MM.1S (cell line): ENCODE results near the gene NID2.

Experiments used
- DNase-seq: peaks from one replicate; pipeline ENCODE4 v3.0.0-alpha.2; 2015
- H2AFZ ChIP-seq: fragments of 300-600 bp; sonication (generic); 2 replicates; pipeline ENCODE4 v1.6.0; 2016; ENCODE audit warnings: antibody characterized with exemption, low read length
- H3F3A ChIP-seq: fragments of 300-600 bp; sonication (generic); 2 replicates; pipeline ENCODE4 v1.6.1; 2016; ENCODE audit warnings: mild to moderate bottlenecking, antibody characterized with exemption, low read length, moderate library complexity, mixed read lengths; ENCODE audit not compliant: insufficient read depth
- H3K27ac ChIP-seq: fragments of 300-600 bp; sonication (generic); 2 replicates; pipeline ENCODE4 v1.5.1; 2016; ENCODE audit warnings: mild to moderate bottlenecking, low read length
- H3K27me3 ChIP-seq: fragments of 300-600 bp; sonication (generic); replicated peaks from 2 replicates; pipeline ENCODE4 v1.6.0; 2016; ENCODE audit warnings: low read length; ENCODE audit not compliant: insufficient read depth
- H3K36me3 ChIP-seq: fragments of 300-600 bp; sonication (generic); replicated peaks from 2 replicates; pipeline ENCODE4 v1.6.1; 2016; ENCODE audit warnings: mild to moderate bottlenecking, low read length, mixed read lengths; ENCODE audit not compliant: insufficient read depth
- H3K4me1 ChIP-seq: fragments of 300-600 bp; sonication (generic); 2 replicates; pipeline ENCODE4 v1.6.1; 2016; ENCODE audit warnings: low read length, mixed read lengths
- H3K4me2 ChIP-seq: fragments of 300-600 bp; sonication (generic); 2 replicates; pipeline ENCODE4 v1.6.0; 2016; ENCODE audit warnings: low read depth, low read length
- H3K4me3 ChIP-seq: fragments of 300-600 bp; sonication (generic); 2 replicates; pipeline ENCODE4 v1.5.1; 2016; ENCODE audit warnings: low read length, mixed read lengths
- H3K79me2 ChIP-seq: fragments of 300-600 bp; sonication (generic); 2 replicates; pipeline ENCODE4 v1.6.1; 2016; ENCODE audit warnings: mixed run types, low read length, mixed read lengths
- H3K9ac ChIP-seq: fragments of 300-600 bp; sonication (generic); 2 replicates; pipeline ENCODE4 v1.6.1; 2016; ENCODE audit warnings: low read length, mixed read lengths
- H3K9me2 ChIP-seq: fragments of 300-600 bp; sonication (generic); replicated peaks from 2 replicates; pipeline ENCODE4 v1.6.1; 2016; ENCODE audit warnings: mild to moderate bottlenecking, low read length, mixed read lengths; ENCODE audit not compliant: insufficient read depth
- H3K9me3 ChIP-seq: fragments of 300-600 bp; sonication (generic); replicated peaks from 2 replicates; pipeline ENCODE4 v1.6.1; 2016; ENCODE audit warnings: mild to moderate bottlenecking, low read length, mixed read lengths; ENCODE audit not compliant: insufficient read depth
- H4K20me1 ChIP-seq: fragments of 300-600 bp; sonication (generic); 2 replicates; pipeline ENCODE4 v1.6.1; 2016; ENCODE audit warnings: mild to moderate bottlenecking, low read length, moderate library complexity, mixed read lengths; ENCODE audit not compliant: insufficient read depth
- EZH2 ChIP-seq: fragments of 300-600 bp; sonication (generic); optimal IDR thresholded peaks from 2 replicates; pipeline ENCODE3; 2017; ENCODE audit warnings: low read depth, mild to moderate bottlenecking, antibody characterized with exemption, low read length, mixed read lengths
- EZH2phosphoT487 ChIP-seq: fragments of 300-600 bp; sonication (generic); IDR thresholded peaks from 2 replicates; pipeline ENCODE4 v1.6.1; 2018; ENCODE audit warnings: antibody characterized with exemption, low read length
- TF ChIP-seq, protein P1 (sequence below): fragments of 300-600 bp; sonication (generic); IDR thresholded peaks from 2 replicates; pipeline ENCODE4 v1.5.1; 2016; ENCODE audit warnings: antibody characterized with exemption, low read length, mixed read lengths

Gene NID2

DNA sequence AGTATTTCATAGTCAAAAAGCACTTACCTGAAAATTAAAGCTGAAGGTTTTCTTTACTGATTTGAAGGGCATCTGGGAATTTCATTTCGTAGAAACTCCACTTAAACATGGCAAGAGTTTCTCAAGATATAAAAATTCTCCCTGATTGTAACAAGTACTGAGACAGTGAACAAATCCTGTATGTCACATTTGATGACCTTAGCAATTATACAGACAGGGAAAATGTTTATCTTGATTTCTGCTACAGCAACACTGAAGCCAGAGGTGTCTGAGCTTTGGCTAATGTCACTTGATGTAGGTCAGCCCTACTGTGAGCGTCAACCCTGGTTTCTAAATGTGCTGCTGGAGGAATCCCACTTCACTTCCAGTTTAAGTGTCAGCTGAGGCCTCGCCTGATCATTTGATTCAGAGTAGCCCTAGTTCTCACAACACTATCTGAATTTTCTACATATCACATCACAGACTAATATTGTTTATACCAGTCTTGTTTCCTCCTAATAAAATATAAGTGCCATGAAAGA, 58.6 kb downstream of the NID2 start:
- H3K27ac ChIP-seq, result no peak overlapping the region
- no peak overlapping the region for H3K9ac ChIP-seq
- H2AFZ ChIP-seq, result no peak overlapping the region
- TF ChIP-seq, protein P1, sequence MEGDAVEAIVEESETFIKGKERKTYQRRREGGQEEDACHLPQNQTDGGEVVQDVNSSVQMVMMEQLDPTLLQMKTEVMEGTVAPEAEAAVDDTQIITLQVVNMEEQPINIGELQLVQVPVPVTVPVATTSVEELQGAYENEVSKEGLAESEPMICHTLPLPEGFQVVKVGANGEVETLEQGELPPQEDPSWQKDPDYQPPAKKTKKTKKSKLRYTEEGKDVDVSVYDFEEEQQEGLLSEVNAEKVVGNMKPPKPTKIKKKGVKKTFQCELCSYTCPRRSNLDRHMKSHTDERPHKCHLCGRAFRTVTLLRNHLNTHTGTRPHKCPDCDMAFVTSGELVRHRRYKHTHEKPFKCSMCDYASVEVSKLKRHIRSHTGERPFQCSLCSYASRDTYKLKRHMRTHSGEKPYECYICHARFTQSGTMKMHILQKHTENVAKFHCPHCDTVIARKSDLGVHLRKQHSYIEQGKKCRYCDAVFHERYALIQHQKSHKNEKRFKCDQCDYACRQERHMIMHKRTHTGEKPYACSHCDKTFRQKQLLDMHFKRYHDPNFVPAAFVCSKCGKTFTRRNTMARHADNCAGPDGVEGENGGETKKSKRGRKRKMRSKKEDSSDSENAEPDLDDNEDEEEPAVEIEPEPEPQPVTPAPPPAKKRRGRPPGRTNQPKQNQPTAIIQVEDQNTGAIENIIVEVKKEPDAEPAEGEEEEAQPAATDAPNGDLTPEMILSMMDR, result no peak
- TF ChIP-seq EZH2 (no peak), EZH2phosphoT487 (no peak)
- no peaks in the 10 kb centered on the region for H3F3A ChIP-seq
- H3K4me3 ChIP-seq, result no peak overlapping the region
- no peaks in the 10 kb centered on the region for H3K27me3 ChIP-seq
- no peaks in the 10 kb centered on the region for H3K4me1 ChIP-seq
- no peak overlapping the region for H3K4me2 ChIP-seq
- H3K9me3 ChIP-seq, result no peaks in the 10 kb centered on the region
- no peaks in the 10 kb centered on the region for H3K79me2 ChIP-seq
- H3K9me2 ChIP-seq, result no peaks in the 10 kb centered on the region
- DNase-seq, result no peak
- no peaks in the 10 kb centered on the region for H3K36me3 ChIP-seq
- H4K20me1 ChIP-seq, result no peaks in the 10 kb centered on the region

DNA sequence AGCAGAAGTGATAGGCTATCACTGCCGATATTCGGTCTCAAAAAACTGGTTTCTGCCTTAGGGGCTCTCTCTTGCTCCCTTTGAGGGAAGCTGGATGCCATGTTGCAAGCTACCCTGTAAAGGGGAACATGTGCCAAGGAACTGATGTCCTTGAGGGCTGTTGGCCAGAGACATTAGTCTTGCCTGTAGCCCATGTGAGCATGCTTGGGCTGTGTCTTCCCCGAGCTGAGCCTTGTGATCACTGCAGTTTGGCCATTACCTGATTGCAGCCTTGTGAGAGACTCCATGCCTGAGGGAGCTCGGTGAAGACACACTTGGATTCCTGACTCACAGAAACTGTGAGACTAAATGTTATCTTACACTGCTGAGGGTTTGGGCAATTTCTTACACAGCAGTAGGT, 60.7 kb downstream of the NID2 start:
- Histone ChIP-seq H3K36me3 (no peaks in the 10 kb centered on the region), H2AFZ (no peak overlapping the region), H3K4me2 (no peak overlapping the region), H3K27ac (no peak overlapping the region), H3F3A (no peaks in the 10 kb centered on the region), H3K9me3 (no peaks in the 10 kb centered on the region), H4K20me1 (no peaks in the 10 kb centered on the region), H3K27me3 (no peaks in the 10 kb centered on the region), H3K9me2 (no peaks in the 10 kb centered on the region), H3K4me3 (no peak overlapping the region), H3K9ac (no peak overlapping the region), H3K79me2 (no peaks in the 10 kb centered on the region), H3K4me1 (peaks cover 12% of the 10 kb centered on the region)
- TF ChIP-seq EZH2 (no peak), EZH2phosphoT487 (no peak)
- TF ChIP-seq, protein P1, result no peak
- DNase-seq, result no peak

DNA sequence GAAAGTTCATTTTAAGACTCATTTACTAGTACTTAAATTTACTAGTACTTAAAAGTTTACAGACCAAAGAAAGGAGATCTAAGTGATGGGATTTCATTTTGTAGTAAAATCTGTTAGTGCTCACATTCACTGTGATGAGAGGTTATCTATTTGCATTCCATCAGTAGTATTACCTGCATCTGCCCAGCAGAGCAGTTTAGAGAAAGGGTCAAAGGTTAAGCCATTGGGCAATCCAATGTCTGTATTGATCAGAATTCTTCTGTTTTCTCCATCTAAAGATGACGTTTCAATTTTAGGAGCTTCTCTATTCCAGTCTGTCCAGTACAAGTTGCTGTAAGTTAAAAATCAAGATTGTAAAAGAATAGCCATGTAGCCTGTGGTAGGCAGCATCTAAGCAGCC, 61.2 kb downstream of the NID2 start:
- Histone ChIP-seq H3K27me3 (no peaks in the 10 kb centered on the region), H3K36me3 (no peaks in the 10 kb centered on the region), H3K4me2 (no peak overlapping the region), H3K27ac (no peak overlapping the region), H2AFZ (no peak overlapping the region), H3K9me3 (no peaks in the 10 kb centered on the region), H3F3A (no peaks in the 10 kb centered on the region), H3K9ac (no peak overlapping the region), H3K9me2 (no peaks in the 10 kb centered on the region), H3K79me2 (no peaks in the 10 kb centered on the region), H3K4me1 (peaks cover 15% of the 10 kb centered on the region), H3K4me3 (no peak overlapping the region), H4K20me1 (no peaks in the 10 kb centered on the region)
- DNase-seq, result no peak
- TF ChIP-seq, protein P1, result no peak
- TF ChIP-seq EZH2phosphoT487 (no peak), EZH2 (no peak)
